HUES64 (cell line): ENCODE measurements around the gene RGS6.

Experiments used
- H3K27ac ChIP-seq: 2 replicates; pipeline ENCODE4 v1.7.0; 2013; ENCODE audit warnings: low read depth, low read length, inconsistent platforms
- H3K27me3 ChIP-seq: 2 replicates; pipeline ENCODE4 v1.6.1; 2013; ENCODE audit warnings: mild to moderate bottlenecking, low read length; ENCODE audit not compliant: insufficient read depth
- H3K36me3 ChIP-seq: 2 replicates; pipeline ENCODE4 v1.6.1; 2013; ENCODE audit warnings: mild to moderate bottlenecking, low read length; ENCODE audit not compliant: insufficient read depth
- H3K4me1 ChIP-seq: 2 replicates; pipeline ENCODE4 v1.6.1; 2013; ENCODE audit warnings: mild to moderate bottlenecking, low read length, moderate library complexity; ENCODE audit not compliant: insufficient read depth
- H3K4me3 ChIP-seq: 2 replicates; pipeline ENCODE4 v1.5.1; 2013; ENCODE audit warnings: mild to moderate bottlenecking, low read length, moderate library complexity
- H3K9ac ChIP-seq: 2 replicates; pipeline ENCODE4 v1.6.1; 2013; ENCODE audit warnings: mild to moderate bottlenecking, low read depth, low read length
- H3K9me3 ChIP-seq: 2 replicates; pipeline ENCODE4 v1.6.1; 2013; ENCODE audit warnings: low read depth, low read length; ENCODE audit not compliant: insufficient read depth
- WGBS: fragments of 150-250, 120-280 bp; methylation state at CpG from one replicate; pipeline ENCODE4 v1.1.7; 2013; ENCODE audit warnings: missing lambda C conversion rate; 5-methylcytosine and 5-hydroxymethylcytosine counted together

The RGS6 gene

GRCh38 chr14:72081137-72081536 is 148.9 kb downstream of the RGS6 start:
- Histone ChIP-seq H3K9ac (no peak overlapping the region), H3K4me3 (no peak overlapping the region), H3K36me3 (no peaks in the 10 kb centered on the region), H3K4me1 (peaks cover 8% of the 10 kb centered on the region), H3K9me3 (peaks cover 12% of the 10 kb centered on the region; the same call in 1 of the 2 replicates), H3K27ac (no peak overlapping the region), H3K27me3 (no peaks in the 10 kb centered on the region)
- no CpG with 5 or more reads among the region's 1 CpG for WGBS

- Histone ChIP-seq H3K27me3 (no peaks in the 10 kb centered on the region), H3K9ac (no peak overlapping the region)
- WGBS, result 98% methylated on average over 8 of the region's 8 CpGs
Observed at GRCh38 chr14:72084935-72085334, 152.7 kb downstream of the RGS6 start.

GRCh38 chr14:72089625-72090024 is 157.4 kb downstream of the RGS6 start:
- no peak overlapping the region for H3K4me3 ChIP-seq
- no peaks in the 10 kb centered on the region for H3K27me3 ChIP-seq
- H3K36me3 ChIP-seq, result no peaks in the 10 kb centered on the region
- no peaks in the 10 kb centered on the region for H3K9me3 ChIP-seq
- H3K9ac ChIP-seq, result no peak overlapping the region
- 53% methylated on average over 3 of the region's 4 CpGs for WGBS
- peaks cover 16% of the 10 kb centered on the region; the same call in 1 of the 2 replicates for H3K4me1 ChIP-seq
- no peak overlapping the region for H3K27ac ChIP-seq

More at GRCh38 chr14:72084935-72085334, 152.7 kb downstream of the RGS6 start:
- Histone ChIP-seq H3K4me1 (peaks cover 16% of the 10 kb centered on the region; the same call in 1 of the 2 replicates), H3K4me3 (no peak overlapping the region), H3K36me3 (no peaks in the 10 kb centered on the region), H3K27ac (no peak overlapping the region), H3K9me3 (0 out of 2 replicates have a peak, but pooled peaks cover 7% of the 10 kb centered on the region)

- WGBS, result 88% methylated on average over 6 of the region's 6 CpGs
- peaks cover 8% of the 10 kb centered on the region for H3K4me1 ChIP-seq
- H3K4me3 ChIP-seq, result no peak overlapping the region
- H3K9me3 ChIP-seq, result no peaks in the 10 kb centered on the region
- no peak overlapping the region for H3K27ac ChIP-seq
- H3K27me3 ChIP-seq, result no peaks in the 10 kb centered on the region
- H3K36me3 ChIP-seq, result no peaks in the 10 kb centered on the region
- H3K9ac ChIP-seq, result no peak overlapping the region
Observed at GRCh38 chr14:72094844-72095582, 162.8 kb downstream of the RGS6 start.

GRCh38 chr14:72097173-72097783 is 165.0 kb downstream of the RGS6 start:
- Histone ChIP-seq H3K4me3 (no peak overlapping the region), H3K27ac (no peak overlapping the region), H3K27me3 (no peaks in the 10 kb centered on the region), H3K9ac (no peak overlapping the region), H3K9me3 (no peaks in the 10 kb centered on the region), H3K4me1 (peaks cover 8% of the 10 kb centered on the region), H3K36me3 (no peaks in the 10 kb centered on the region)
- 86% methylated on average over 4 of the region's 4 CpGs for WGBS

- Histone ChIP-seq H3K27me3 (no peaks in the 10 kb centered on the region), H3K27ac (no peak overlapping the region), H3K9me3 (no peaks in the 10 kb centered on the region), H3K36me3 (no peaks in the 10 kb centered on the region), H3K4me3 (no peak overlapping the region), H3K4me1 (peaks cover 8% of the 10 kb centered on the region), H3K9ac (no peak overlapping the region)
- 92% methylated on average over 4 of the region's 4 CpGs for WGBS
Observed at GRCh38 chr14:72098210-72098609, 166.0 kb downstream of the RGS6 start.

- no peak overlapping the region for H3K9ac ChIP-seq
- peaks cover 10% of the 10 kb centered on the region for H3K4me1 ChIP-seq
- no peaks in the 10 kb centered on the region for H3K36me3 ChIP-seq
- H3K27ac ChIP-seq, result no peak overlapping the region
- H3K4me3 ChIP-seq, result no peak overlapping the region
- no peaks in the 10 kb centered on the region for H3K9me3 ChIP-seq
- no peaks in the 10 kb centered on the region for H3K27me3 ChIP-seq
- 84% methylated on average over 3 of the region's 3 CpGs for WGBS
Observed at GRCh38 chr14:72099566-72099965, 167.3 kb downstream of the RGS6 start.

GRCh38 chr14:72104011-72104613 is 171.9 kb downstream of the RGS6 start:
- Histone ChIP-seq H3K4me3 (no peak overlapping the region), H3K27me3 (no peaks in the 10 kb centered on the region), H3K27ac (no peak overlapping the region), H3K9me3 (peaks cover 7% of the 10 kb centered on the region; the same call in 1 of the 2 replicates), H3K4me1 (0 out of 2 replicates have a peak, but pooled peaks cover 2% of the 10 kb centered on the region), H3K9ac (no peak overlapping the region), H3K36me3 (no peaks in the 10 kb centered on the region)
- 50% methylated on average over 12 of the region's 12 CpGs for WGBS

GRCh38 chr14:72111911-72112310 is 179.7 kb downstream of the RGS6 start:
- WGBS, result 90% methylated on average over 7 of the region's 7 CpGs
- peaks cover 7% of the 10 kb centered on the region; the same call in 1 of the 2 replicates for H3K9me3 ChIP-seq
- no peak overlapping the region for H3K27ac ChIP-seq
- no peaks in the 10 kb centered on the region for H3K36me3 ChIP-seq
- no peak overlapping the region for H3K9ac ChIP-seq
- no peaks in the 10 kb centered on the region for H3K4me1 ChIP-seq
- no peaks in the 10 kb centered on the region for H3K27me3 ChIP-seq
- no peak overlapping the region for H3K4me3 ChIP-seq

- H3K4me3 ChIP-seq, result no peak overlapping the region
- H3K9me3 ChIP-seq, result no peaks in the 10 kb centered on the region
- no peak overlapping the region for H3K9ac ChIP-seq
- WGBS, result 93% methylated on average over 3 of the region's 3 CpGs
- no peaks in the 10 kb centered on the region for H3K27me3 ChIP-seq
- no peak overlapping the region for H3K27ac ChIP-seq
- H3K36me3 ChIP-seq, result no peaks in the 10 kb centered on the region
- no peaks in the 10 kb centered on the region for H3K4me1 ChIP-seq
Observed at GRCh38 chr14:72118841-72119240, 186.6 kb downstream of the RGS6 start.

- Histone ChIP-seq H3K27me3 (no peaks in the 10 kb centered on the region), H3K4me3 (no peak overlapping the region), H3K9me3 (no peaks in the 10 kb centered on the region), H3K9ac (no peak overlapping the region), H3K4me1 (no peaks in the 10 kb centered on the region), H3K27ac (no peak overlapping the region), H3K36me3 (no peaks in the 10 kb centered on the region)
- 97% methylated on average over 3 of the region's 3 CpGs for WGBS
Observed at GRCh38 chr14:72120315-72120714, 188.1 kb downstream of the RGS6 start.
